Endothelial cell of umbilical vein (primary cell): Measurements from ENCODE around the gene MCL1. TPM values are rescaled to one million over a fixed set of nuclear protein-coding genes. Genes with fewer than 3 reads are reported as not detected.

ENCODE experiments used
- BruUV-seq: library from RNA; stranded (reverse); fragments of 400-500 nt; replicated peaks from 2 replicates; lab custom pipeline; 2021; lab: Mats Ljungman, UMichigan
- CTCF ChIA-PET: fragments of 300-600, 350-600 bp; sonication (Branson Sonifier 250); formaldehyde crosslinking; loops from one replicate; lab custom pipeline; 2021; ENCODE audit warnings: antibody characterized with exemption, inconsistent platforms; lab: Charles Lee
- POLR2A ChIA-PET: fragments of 300-600, 350-600 bp; sonication (Branson Sonifier 250); formaldehyde crosslinking; loops from one replicate; lab custom pipeline; 2021; ENCODE audit warnings: antibody characterized with exemption, inconsistent platforms; lab: Charles Lee
- DNase-seq: peaks from one replicate; pipeline ENCODE4 v3.0.0-alpha.2; 2011; ENCODE audit warnings: low read depth, low spot score
- FAIRE-seq: peaks from 2 replicates; lab custom pipeline; 2011; peaks lifted over from hg19 to GRCh38; lab: Jason Lieb, UNC
- H2AFZ ChIP-seq: 2 replicates; pipeline ENCODE4 v1.6.0; 2012; ENCODE audit warnings: low read depth, low read length, control low read depth, inconsistent platforms
- H3K27ac ChIP-seq: 2 replicates; pipeline ENCODE4 v1.5.1; 2011; ENCODE audit warnings: low read depth, mild to moderate bottlenecking, control low read depth, low read length, moderate library complexity; ENCODE audit not compliant: insufficient read depth
- H3K27me3 ChIP-seq, 2 experiments: 2 replicates each; pipeline versions ENCODE4 v1.6.0 to v1.6.1; 2011; ENCODE audit warnings: low read length in 2 of 2, mixed read lengths in 1 of 2; ENCODE audit not compliant: control insufficient read depth in 2 of 2, insufficient read depth in 2 of 2
- H3K36me3 ChIP-seq, 2 experiments: 2 replicates in 1 of 2; 3 replicates in 1 of 2; pipeline ENCODE4 v1.5.1; 2011; ENCODE audit warnings: low read length in 2 of 2, mild to moderate bottlenecking in 1 of 2, moderate library complexity in 1 of 2; ENCODE audit not compliant: control insufficient read depth in 2 of 2, insufficient read depth in 2 of 2; ENCODE audit errors: extremely low read depth in 1 of 2
- H3K4me1 ChIP-seq: 3 replicates; pipeline ENCODE4 v1.5.1; 2011; ENCODE audit warnings: mild to moderate bottlenecking, low read length; ENCODE audit not compliant: control insufficient read depth, insufficient read depth; ENCODE audit errors: extremely low read depth
- H3K4me2 ChIP-seq: 2 replicates; pipeline ENCODE4 v1.6.1; 2011; ENCODE audit warnings: low read length, control low read depth, mixed read lengths; ENCODE audit not compliant: insufficient read depth
- H3K4me3 ChIP-seq, 3 experiments: fragments of 200-600 bp in 1 of 3; sonication (generic), shearing (Covaris generic) in 1 of 3; replicated peaks in 1 of 3; 2 replicates each; pipeline ENCODE4 v1.5.1; 2011 to 2016; ENCODE audit warnings: control low read depth in 3 of 3, low read length in 3 of 3, mild to moderate bottlenecking in 2 of 3, inconsistent platforms in 1 of 3, low read depth in 1 of 3, moderate library complexity in 1 of 3; ENCODE audit not compliant: insufficient read depth in 1 of 3
- H3K79me2 ChIP-seq: 2 replicates; pipeline ENCODE4 v1.6.0; 2012; ENCODE audit warnings: low read length, inconsistent platforms; ENCODE audit not compliant: control insufficient read depth, insufficient read depth
- H3K9ac ChIP-seq: replicated peaks from 2 replicates; pipeline ENCODE3; 2011; ENCODE audit warnings: low read length, control low read depth; ENCODE audit not compliant: insufficient read depth; ENCODE audit errors: extremely low read depth
- H3K9me1 ChIP-seq: replicated peaks from 3 replicates; pipeline ENCODE4 v1.6.0; 2011; ENCODE audit warnings: mild to moderate bottlenecking, low read length; ENCODE audit not compliant: control insufficient read depth, insufficient read depth; ENCODE audit errors: extremely low read depth
- H3K9me3 ChIP-seq: replicated peaks from 2 replicates; pipeline ENCODE4 v1.5.1; 2012; ENCODE audit warnings: low read length, inconsistent platforms; ENCODE audit not compliant: control insufficient read depth, insufficient read depth
- H4K20me1 ChIP-seq: replicated peaks from 2 replicates; pipeline ENCODE3; 2011; ENCODE audit warnings: mild to moderate bottlenecking, low read length; ENCODE audit not compliant: control insufficient read depth, insufficient read depth; ENCODE audit errors: extremely low read depth
- CTCF ChIP-seq, 2 donors: IDR thresholded peaks; 1 replicate in 1 of 2; 2 replicates in 1 of 2; pipeline ENCODE4 v1.5.1; 2011; ENCODE audit warnings: low read length in 2 of 2, mild to moderate bottlenecking in 2 of 2, moderate library complexity in 2 of 2, control low read depth in 1 of 2, inconsistent platforms in 1 of 2, low read depth in 1 of 2; ENCODE audit not compliant: insufficient read depth in 1 of 2; ENCODE audit errors: extremely low read depth in 1 of 2
- EZH2 ChIP-seq: IDR thresholded peaks from 2 replicates; pipeline ENCODE4 v1.6.1; 2012; ENCODE audit warnings: borderline replicate concordance, low read depth, mild to moderate bottlenecking, moderate library complexity, low read length, inconsistent platforms; ENCODE audit not compliant: severe bottlenecking
- FOS ChIP-seq: IDR thresholded peaks from 2 replicates; pipeline ENCODE4 v1.6.1; 2011; ENCODE audit warnings: mild to moderate bottlenecking, low read length, moderate library complexity, borderline replicate concordance; ENCODE audit not compliant: insufficient read depth
- GATA2 ChIP-seq: IDR thresholded peaks from 2 replicates; pipeline ENCODE4 v1.7.0; 2011; ENCODE audit warnings: low read depth, mild to moderate bottlenecking, moderate library complexity, mixed read lengths, low read length; ENCODE audit not compliant: insufficient read length, insufficient read depth
- JUN ChIP-seq: IDR thresholded peaks from 2 replicates; pipeline ENCODE4 v1.6.1; 2011; ENCODE audit warnings: borderline replicate concordance, low read depth; ENCODE audit not compliant: insufficient read length, insufficient read depth
- MAX ChIP-seq: IDR thresholded peaks from 2 replicates; pipeline ENCODE4 v1.6.1; 2011; ENCODE audit not compliant: insufficient read depth, insufficient read length
- MYC ChIP-seq: IDR thresholded peaks from one replicate; pipeline ENCODE4 v1.6.1; 2011; ENCODE audit warnings: mild to moderate bottlenecking, low read depth, low read length
- POLR2A ChIP-seq: IDR thresholded peaks from 2 replicates; pipeline ENCODE4 v1.6.1; 2012; ENCODE audit warnings: low read depth, mild to moderate bottlenecking, control low read depth, low read length
- POLR2AphosphoS5 ChIP-seq: IDR thresholded peaks from 2 replicates; pipeline ENCODE4 v1.6.1; 2012; ENCODE audit warnings: low read depth, mild to moderate bottlenecking, control low read depth, low read length, moderate library complexity; ENCODE audit not compliant: insufficient read depth
- dilution Hi-C: fragments of 300-500 bp; cut with MboI; formaldehyde crosslinking; loops from one replicate; pipeline ENCODE4 v1.15.0; 2019; ENCODE audit warnings: low sequenced_read_pairs; ENCODE audit not compliant: extremely low pct_ligation_motif_present
- intact Hi-C: fragments of 100-400 bp; cut with micrococcal nuclease; formaldehyde crosslinking; loops from one replicate; pipeline ENCODE4 v1.10.0; 2022
- polyA plus RNA-seq, 4 experiments: library from polyadenylated mRNA; depleted of rRNA in 3 of 4; stranded (reverse) in 3 of 4; unstranded in 1 of 4; fragments of >200 nt; gene quantifications; 2 replicates each; pipeline versions ENCODE4 v1.2.1 to v1.2.3, GENCODE V29; 2011 to 2012; ENCODE audit warnings: missing spikeins in 1 of 4
- total RNA-seq: library from RNA; stranded (reverse); gene quantifications from 2 replicates; pipeline ENCODE4 v1.2.3, GENCODE V29; 2021

MCL1 gene
- total and polyA plus RNA-seq, 2 donors (not counting 3 experiments of a cell fraction or from before 2014, with no cell fraction given), result 87.3 to 186 TPM

GRCh38 chr1:150545486-150546032 lies 33.9 kb downstream of the MCL1 start:
- peaks cover 2 to 3% of the 10 kb centered on the region in 2 experiments for H3K27me3 ChIP-seq
- POLR2A ChIA-PET, result no interaction called here
- FAIRE-seq, result no peak
- dilution Hi-C loops (no loop called here), intact Hi-C loops (loop anchor here (5.0 kb wide), 1 partner anchor 83 kb away; no protein-coding TSS in a partner anchor)
- no peaks in the 10 kb centered on the region for H3K9me3 ChIP-seq
- H4K20me1 ChIP-seq, result no peaks in the 10 kb centered on the region
- no peak overlapping the region for H2AFZ ChIP-seq
- peaks cover 7% of the 10 kb centered on the region for H3K4me1 ChIP-seq
- H3K4me3 ChIP-seq, result no peak overlapping the region
- H3K36me3 ChIP-seq, result no peaks in the 10 kb centered on the region
- no peak overlapping the region for H3K27ac ChIP-seq
- CTCF ChIA-PET, result interaction anchor here (1.3 to 6.7 kb wide), 3 partner anchors 14 to 268 kb away, joined by 4 to 55 read pairs (median 4); partner anchors contain the start of gene FALEC
- TF ChIP-seq EZH2, result no peak
- H3K9ac ChIP-seq, result no peak overlapping the region
- no peak overlapping the region for H3K4me2 ChIP-seq
- H3K9me1 ChIP-seq, result no peaks in the 10 kb centered on the region
- BruUV-seq, result no TSS peak
- DNase-seq, result no peak
- no peaks in the 10 kb centered on the region for H3K79me2 ChIP-seq

GRCh38 chr1:150544204-150544603 lies 35.2 kb downstream of the MCL1 start:
- TF ChIP-seq EZH2 (no peak), MAX (no peak), FOS (no peak), POLR2A (no peak), CTCF (IDR thresholded peaks at IDR 0.05; ENCODE audit: extremely low read depth in 1 of 2, insufficient read depth in 1 of 2, low read depth in 1 of 2, low read length in 2 of 2) (no peak), POLR2AphosphoS5 (no peak), JUN (no peak), MYC (no peak), GATA2 (no peak)
- intact Hi-C loops (no loop called here), dilution Hi-C loops (no loop called here)
- peaks cover 2 to 3% of the 10 kb centered on the region in 2 experiments for H3K27me3 ChIP-seq
- CTCF ChIA-PET, result interaction anchor here (0.8 to 6.7 kb wide), 3 partner anchors 12 to 16 kb away, joined by 3 to 55 read pairs (median 3); no protein-coding TSS in a partner anchor
- DNase-seq, result no peak
- H4K20me1 ChIP-seq, result no peaks in the 10 kb centered on the region
- H2AFZ ChIP-seq, result no peak overlapping the region
- H3K4me2 ChIP-seq, result no peak overlapping the region
- H3K79me2 ChIP-seq, result no peaks in the 10 kb centered on the region
- H3K4me1 ChIP-seq, result peaks cover 5% of the 10 kb centered on the region
- no peak overlapping the region for H3K4me3 ChIP-seq
- no TSS peak for BruUV-seq
- no peak overlapping the region for H3K27ac ChIP-seq
- H3K9me1 ChIP-seq, result no peaks in the 10 kb centered on the region
- H3K9ac ChIP-seq, result no peak overlapping the region
- FAIRE-seq, result no peak
- POLR2A ChIA-PET, result no interaction called here
- H3K36me3 ChIP-seq, result no peaks in the 10 kb centered on the region
- no peaks in the 10 kb centered on the region for H3K9me3 ChIP-seq
